Activated CD4-positive, alpha-beta T cell treated with anti-CD3 and anti-CD28 coated beads, Interleukin-2, amount 50 U/mL, for 1 hour (primary cell): Measurements from ENCODE around the gene SLC39A1.
"Not testable (repeated sequence)": the region's sequence is repeated elsewhere in the genome, so short reads cannot be mapped to it uniquely, and the experiment has no call there.

ENCODE experiments used
- DNase-seq: peaks from one replicate; pipeline ENCODE4 v3.0.0-alpha.2; 2020

The SLC39A1 gene

GRCh38 chr1:153928245-153928644, 35.1 kb downstream of the SLC39A1 start:
- no peak for DNase-seq

DNA sequence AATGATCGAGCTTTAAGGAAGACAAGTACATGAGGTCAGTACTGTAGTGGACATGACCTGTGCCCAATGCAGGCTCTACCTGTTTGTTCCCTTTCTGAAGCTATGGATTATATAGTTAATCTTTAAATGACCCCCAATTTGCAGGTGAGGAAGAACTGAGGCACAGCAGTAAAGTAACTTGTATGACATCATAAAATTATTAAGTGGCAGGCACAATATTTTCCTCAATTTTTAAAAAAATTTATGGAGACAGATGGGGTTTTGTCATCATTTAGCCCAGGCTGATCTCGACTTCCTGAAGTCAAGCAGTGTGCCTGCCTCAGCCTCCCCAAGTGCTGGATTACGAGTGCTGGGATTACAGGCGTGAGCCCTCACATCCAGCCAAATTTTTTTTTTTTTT, 36.9 kb downstream of the SLC39A1 start:
- DNase-seq: no peak

- DNase-seq: peak; percentile 96
These were observed 40.1 kb downstream of the SLC39A1 start, which contains the start of gene GATAD2B for GRCh38 chr1:153922972-153923925. TSS of gene GATAD2B (minus strand) at chr1:153922972. CDS start at chr1:153828347, 94,625 bp downstream.

DNA sequence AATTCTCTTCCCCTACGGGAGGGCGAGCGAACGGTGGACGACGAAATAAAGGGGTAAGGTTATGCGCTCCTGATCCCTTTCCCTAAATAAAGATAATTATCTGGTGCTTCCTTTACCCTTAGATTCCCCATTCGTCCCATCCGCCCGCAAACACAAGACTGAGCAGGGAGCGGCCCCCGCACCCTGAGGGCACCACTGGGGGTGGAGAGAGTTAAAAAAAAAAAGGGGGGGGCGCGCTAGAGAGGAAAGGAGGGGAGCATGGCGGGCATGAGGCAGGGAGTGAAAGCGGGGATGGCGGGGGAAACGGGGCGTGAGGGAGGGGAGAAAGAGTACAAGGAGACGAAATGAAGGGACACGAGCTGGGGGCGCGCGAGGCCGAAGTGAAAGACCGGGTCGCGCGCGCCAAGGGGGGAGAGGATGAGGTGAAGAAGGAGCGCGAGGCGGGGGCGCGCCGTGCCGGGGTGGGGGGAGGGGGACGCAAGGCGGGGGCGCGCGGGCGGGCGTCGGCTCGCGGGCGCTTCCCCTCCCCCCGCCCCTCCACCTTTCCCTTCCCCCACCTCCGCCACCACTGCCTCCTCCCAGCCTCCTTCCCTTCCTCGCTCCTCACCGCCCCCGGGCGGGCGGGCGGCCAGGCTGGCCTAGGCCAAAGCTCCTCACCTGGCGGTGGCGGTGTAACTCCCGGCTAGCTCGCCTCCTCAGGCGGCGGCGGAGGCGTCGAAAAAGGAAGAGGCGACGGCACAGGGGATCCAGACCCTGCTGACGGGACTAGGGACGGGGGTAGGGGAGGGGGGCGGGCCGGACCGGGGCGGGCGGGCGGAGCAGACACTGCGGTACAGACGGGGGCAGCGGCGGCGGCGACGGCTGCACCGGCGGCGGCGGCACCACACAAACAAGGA, 41.0 kb downstream of the SLC39A1 start:
- DNase-seq: peak; percentile 46

GRCh38 chr1:153921803-153922075, 41.6 kb downstream of the SLC39A1 start:
- no peak for DNase-seq

- DNase-seq: no peak
These were observed 42.1 kb downstream of the SLC39A1 start for GRCh38 chr1:153921080-153921802.

DNA sequence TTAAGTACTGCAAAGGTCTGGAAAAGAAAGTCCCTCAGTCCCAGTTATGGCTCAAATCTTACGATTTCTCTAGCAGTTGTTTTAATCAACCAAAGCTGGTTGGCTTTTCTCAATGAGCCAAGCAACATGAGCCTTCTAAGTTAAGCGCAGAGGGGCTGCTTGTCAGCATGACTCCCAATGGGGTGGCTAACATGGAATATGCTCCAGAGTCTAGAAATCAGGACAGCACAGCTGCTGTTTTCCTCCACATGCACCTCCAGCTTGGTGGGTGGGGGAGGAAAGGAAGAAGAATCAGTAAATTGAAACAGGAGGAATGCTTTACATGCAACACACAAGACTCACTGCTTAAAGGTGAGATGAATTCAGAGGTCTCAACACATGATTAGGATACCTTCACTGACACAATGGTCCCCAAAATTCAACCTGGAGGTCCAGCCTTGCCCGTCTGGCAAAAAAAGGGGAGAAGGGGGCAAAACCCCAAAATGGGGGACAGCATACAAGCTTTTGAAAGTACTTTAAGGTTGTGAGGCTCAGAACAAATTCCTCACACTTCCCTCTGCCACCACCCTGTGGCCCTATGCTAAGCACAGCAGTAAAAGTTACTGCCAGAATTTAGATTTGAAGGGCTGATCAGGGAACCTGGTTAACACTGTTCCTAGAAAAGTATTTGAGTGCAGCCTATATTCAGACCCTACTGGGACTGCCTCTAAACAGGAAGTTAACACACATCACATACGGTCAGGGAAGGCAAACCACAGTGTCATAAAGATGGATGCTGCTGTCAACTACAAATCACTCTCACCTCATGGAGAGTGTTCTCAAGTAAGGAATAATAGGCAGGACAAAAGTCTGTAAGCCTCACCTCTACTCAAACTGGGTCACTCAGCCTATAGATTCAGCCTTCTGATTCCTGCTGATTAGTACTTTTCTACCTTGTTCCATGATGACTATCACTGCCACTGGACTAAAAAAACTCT, 43.2 kb downstream of the SLC39A1 start:
- no peak for DNase-seq

- DNase-seq: no peak
These were observed 47.0 kb downstream of the SLC39A1 start for GRCh38 chr1:153916297-153916696.

- DNase-seq: no peak
These were observed 51.0 kb downstream of the SLC39A1 start for GRCh38 chr1:153912349-153912748.

DNA sequence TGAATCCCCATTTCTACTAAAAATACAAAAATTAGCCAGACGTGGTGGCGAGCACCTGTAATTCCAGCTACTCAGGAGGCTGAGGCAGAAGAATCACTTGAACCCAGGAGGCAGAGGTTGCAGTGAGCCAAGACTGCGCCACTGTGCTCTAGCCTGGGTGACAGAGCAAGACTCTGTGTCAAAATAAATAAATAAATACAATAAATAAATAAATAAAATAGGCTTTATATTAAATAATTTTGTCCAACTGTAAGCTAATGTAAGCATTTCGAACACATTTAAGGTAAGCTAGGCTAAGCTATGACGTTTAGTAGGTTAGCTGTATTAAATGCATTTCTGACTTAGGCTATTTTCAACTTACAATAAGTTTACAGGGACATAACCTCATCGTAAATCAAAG, 52.8 kb downstream of the SLC39A1 start:
- not testable (repeated sequence) for DNase-seq
